IMR-90 (cell line): ENCODE data around the gene GBP3. TPM values are rescaled to one million over a fixed set of nuclear protein-coding genes. Genes with fewer than 3 reads are reported as not detected.

Experiments used
- ATAC-seq: fragments of 200-7000 bp; cut with Tn5 transposase; 2 replicates; pipeline ENCODE4 v1.9.1; 2020; ENCODE audit warnings: low read depth, mild to moderate bottlenecking, moderate library complexity
- BruUV-seq: library from RNA; stranded (reverse); fragments of 400-500 nt; replicated peaks from 2 replicates; lab custom pipeline; 2021; lab: Mats Ljungman, UMichigan
- CTCF ChIA-PET: fragments of 300-600 bp; formaldehyde crosslinking; extraction: SDS; loops from one replicate; lab custom pipeline; 2021; ENCODE audit warnings: antibody characterized with exemption; lab: Yijun Ruan, JAX
- POLR2A ChIA-PET: fragments of 300-600 bp; sonication (Branson Sonifier 250); formaldehyde crosslinking; loops from one replicate; lab custom pipeline; 2022; ENCODE audit warnings: antibody characterized with exemption; ENCODE audit not compliant: unreplicated experiment; lab: Charles Lee
- DNase-seq: peaks from one replicate; pipeline ENCODE4 v3.0.0; 2013
- H2AFZ ChIP-seq: replicated peaks from 2 replicates; pipeline ENCODE3; 2013; ENCODE audit warnings: low read length, mild to moderate bottlenecking; ENCODE audit not compliant: poor library complexity
- H2AK5ac ChIP-seq: 2 replicates; pipeline ENCODE4 v1.6.1; 2013; ENCODE audit warnings: low read depth, low read length, inconsistent platforms
- H2AK9ac ChIP-seq: replicated peaks from 2 replicates; pipeline ENCODE3; 2013; ENCODE audit warnings: mild to moderate bottlenecking, low read depth, low read length, moderate library complexity; ENCODE audit not compliant: poor library complexity
- H2BK120ac ChIP-seq: 2 replicates; pipeline ENCODE4 v1.6.1; 2013; ENCODE audit warnings: low read depth, low read length, inconsistent platforms
- H2BK15ac ChIP-seq: 3 replicates; pipeline ENCODE4 v1.6.1; 2013; ENCODE audit warnings: low read depth, low read length, inconsistent platforms
- H2BK20ac ChIP-seq: 2 replicates; pipeline ENCODE4 v1.6.1; 2013; ENCODE audit warnings: low read depth, mild to moderate bottlenecking, inconsistent platforms, low read length, moderate library complexity
- H2BK5ac ChIP-seq: 2 replicates; pipeline ENCODE4 v1.6.1; 2013; ENCODE audit warnings: mild to moderate bottlenecking, low read depth, low read length, inconsistent platforms; ENCODE audit not compliant: poor library complexity, severe bottlenecking
- H3K14ac ChIP-seq: replicated peaks from 2 replicates; pipeline ENCODE4 v1.6.1; 2013; ENCODE audit warnings: low read depth, low read length, inconsistent platforms
- H3K18ac ChIP-seq: 2 replicates; pipeline ENCODE4 v1.6.1; 2013; ENCODE audit warnings: low read depth, low read length, control low read depth
- H3K23ac ChIP-seq: 2 replicates; pipeline ENCODE4 v1.6.1; 2013; ENCODE audit warnings: low read depth, low read length, inconsistent platforms
- H3K27ac ChIP-seq: 2 replicates; pipeline ENCODE4 v1.5.1; 2013; ENCODE audit warnings: mild to moderate bottlenecking, control low read depth, low read length; ENCODE audit not compliant: insufficient read depth
- H3K27me3 ChIP-seq: 2 replicates; pipeline ENCODE4 v1.6.1; 2013; ENCODE audit warnings: low read length; ENCODE audit not compliant: control insufficient read depth, insufficient read depth
- H3K36me3 ChIP-seq: 2 replicates; pipeline ENCODE4 v1.6.1; 2013; ENCODE audit warnings: low read length, mixed read lengths; ENCODE audit not compliant: control insufficient read depth, insufficient read depth
- H3K4ac ChIP-seq: 2 replicates; pipeline ENCODE4 v1.6.1; 2013; ENCODE audit warnings: low read depth, low read length, inconsistent platforms
- H3K4me1 ChIP-seq: 2 replicates; pipeline ENCODE4 v1.6.1; 2013; ENCODE audit warnings: low read length, mixed read lengths; ENCODE audit not compliant: control insufficient read depth, insufficient read depth
- H3K4me2 ChIP-seq: 2 replicates; pipeline ENCODE4 v1.6.1; 2013; ENCODE audit warnings: low read depth, mild to moderate bottlenecking, control low read depth, low read length, moderate library complexity
- H3K4me3 ChIP-seq: 2 replicates; pipeline ENCODE4 v1.5.1; 2013; ENCODE audit warnings: low read depth, mild to moderate bottlenecking, control low read depth, low read length, moderate library complexity; ENCODE audit not compliant: insufficient read depth
- H3K56ac ChIP-seq: 2 replicates; pipeline ENCODE4 v1.6.1; 2013; ENCODE audit warnings: low read length, inconsistent platforms; ENCODE audit not compliant: insufficient read depth; ENCODE audit errors: extremely low read depth
- H3K79me1 ChIP-seq, 2 experiments: 2 replicates each; pipeline ENCODE4 v1.6.1; 2013; ENCODE audit warnings: low read length in 2 of 2, inconsistent platforms in 1 of 2, low read depth in 1 of 2
- H3K9ac ChIP-seq: 2 replicates; pipeline ENCODE4 v1.6.1; 2013; ENCODE audit warnings: low read depth, low read length, control low read depth
- H3K9me1 ChIP-seq: 2 replicates; pipeline ENCODE4 v1.6.1; 2013; ENCODE audit warnings: low read length, inconsistent platforms; ENCODE audit not compliant: insufficient read depth
- H3K9me3 ChIP-seq: 2 replicates; pipeline ENCODE4 v1.6.1; 2013; ENCODE audit warnings: low read length; ENCODE audit not compliant: control insufficient read depth, insufficient read depth
- H4K20me1 ChIP-seq: 2 replicates; pipeline ENCODE4 v1.6.1; 2013; ENCODE audit warnings: low read length, inconsistent platforms; ENCODE audit not compliant: insufficient read depth
- H4K5ac ChIP-seq: 2 replicates; pipeline ENCODE4 v1.6.1; 2013; ENCODE audit warnings: mild to moderate bottlenecking, low read depth, low read length, control low read depth
- H4K8ac ChIP-seq, 2 experiments: 2 replicates each; pipeline ENCODE4 v1.6.1; 2013; ENCODE audit warnings: low read depth in 2 of 2, low read length in 2 of 2, control low read depth in 1 of 2, inconsistent platforms in 1 of 2
- H4K91ac ChIP-seq: 2 replicates; pipeline ENCODE4 v1.6.1; 2013; ENCODE audit warnings: low read depth, low read length, inconsistent platforms; ENCODE audit not compliant: insufficient read depth
- BHLHE40 ChIP-seq: fragments of 150-350 bp; IDR thresholded peaks from 2 replicates; pipeline ENCODE4 v1.6.1; 2016; ENCODE audit warnings: mild to moderate bottlenecking, low read depth, low read length
- CEBPB ChIP-seq: IDR thresholded peaks from 2 replicates; pipeline ENCODE4 v1.6.1; 2012; ENCODE audit warnings: low read depth, low read length, improper control_type of control experiment
- CHD1 ChIP-seq: IDR thresholded peaks from 2 replicates; pipeline ENCODE4 v1.6.1; 2012; ENCODE audit warnings: low read depth, low read length, improper control_type of control experiment
- CTCF ChIP-seq: conservative IDR thresholded peaks from 2 replicates; pipeline ENCODE4 v1.5.1; 2012; ENCODE audit warnings: mild to moderate bottlenecking, low read depth, low read length, improper control_type of control experiment
- ELK1 ChIP-seq: fragments of 150-350 bp; IDR thresholded peaks from 2 replicates; pipeline ENCODE4 v1.6.1; 2016; ENCODE audit warnings: low read depth, mild to moderate bottlenecking, low read length, moderate library complexity, borderline replicate concordance
- MXI1 ChIP-seq: IDR thresholded peaks from 2 replicates; pipeline ENCODE4 v1.6.1; 2012; ENCODE audit warnings: low read depth, mild to moderate bottlenecking, low read length, moderate library complexity, borderline replicate concordance
- NFE2L2 ChIP-seq: fragments of 150-350 bp; IDR thresholded peaks from 2 replicates; pipeline ENCODE4 v1.6.1; 2016; ENCODE audit warnings: low read depth, mild to moderate bottlenecking, low read length
- POLR2A ChIP-seq: IDR thresholded peaks from 2 replicates; pipeline ENCODE4 v1.6.1; 2012; ENCODE audit warnings: mild to moderate bottlenecking, low read depth, low read length
- RAD21 ChIP-seq: IDR thresholded peaks from 2 replicates; pipeline ENCODE4 v1.6.1; 2012; ENCODE audit warnings: low read length, improper control_type of control experiment
- SMC3 ChIP-seq: fragments of 150-350 bp; IDR thresholded peaks from 2 replicates; pipeline ENCODE4 v1.6.1; 2016; ENCODE audit warnings: low read depth, mild to moderate bottlenecking, antibody characterized with exemption, low read length, moderate library complexity
- USF2 ChIP-seq: fragments of 150-350 bp; IDR thresholded peaks from 2 replicates; pipeline ENCODE4 v1.6.1; 2017; ENCODE audit warnings: mild to moderate bottlenecking, antibody characterized with exemption, low read length, low read depth
- WGBS, 2 experiments: methylation state at CpG; one replicate each; pipeline versions ENCODE4 v1.1.5 to v1.1.7; 2013; ENCODE audit warnings: missing lambda C conversion rate in 2 of 2; ENCODE audit not compliant: insufficient read length in 1 of 2; ENCODE audit errors: extremely low coverage in 2 of 2; 5-methylcytosine and 5-hydroxymethylcytosine counted together
- dilution Hi-C: fragments of 300-500 bp; cut with HindIII; formaldehyde crosslinking; loops from one replicate; pipeline ENCODE4 v1.14.3; 2018; ENCODE audit warnings: low sequenced_read_pairs; ENCODE audit not compliant: unreplicated experiment
- in situ Hi-C: fragments of 300-500 bp; cut with MboI; formaldehyde crosslinking; loops from 3 replicates; pipeline ENCODE4 v1.14.3; 2019; ENCODE audit warnings: low sequenced_read_pairs, inconsistent platforms, mixed read lengths
- intact Hi-C: fragments of 100-400 bp; cut with micrococcal nuclease; formaldehyde crosslinking; loops from 2 replicates; pipeline ENCODE4 v1.10.0; 2022
- polyA plus RNA-seq, 3 experiments: library from polyadenylated mRNA; depleted of rRNA; stranded (reverse); fragments of >200 nt; gene quantifications; 2 replicates each; pipeline ENCODE4 v1.2.3, GENCODE V29; 2012; ENCODE audit warnings: low replicate concordance in 1 of 3
- total RNA-seq: library from RNA; depleted of rRNA; stranded (reverse); fragments of >200 nt; gene quantifications from 2 replicates; pipeline ENCODE4 v1.2.3, GENCODE V29; 2012

The GBP3 gene
- total and polyA plus RNA-seq, 2 of the 4 experiments (the other 2 are of a cell fraction) = 21.9 to 50.0 TPM

- Histone ChIP-seq H3K36me3 (peaks cover 6% of the 10 kb centered on the region; the same call in 1 of the 2 replicates), H3K56ac (no peak overlapping the region), H3K4me3 (no peak overlapping the region), H3K27ac (no peak overlapping the region), H2BK15ac (no peak overlapping the region), H3K79me1 (peaks cover 6 to 10% of the 10 kb centered on the region in 2 experiments), H2AK9ac (no peak overlapping the region), H2BK20ac (no peak overlapping the region), H4K91ac (no peak overlapping the region), H3K4me2 (no peak overlapping the region), H3K18ac (no peak overlapping the region), H3K4ac (no peak overlapping the region), H2BK5ac (no peak overlapping the region), H3K4me1 (no peaks in the 10 kb centered on the region), H4K8ac (no peak overlapping the region), H3K9me1 (no peaks in the 10 kb centered on the region), H3K27me3 (no peaks in the 10 kb centered on the region), H3K9me3 (0 out of 2 replicates have a peak, but pooled peaks cover 1% of the 10 kb centered on the region), H3K9ac (no peak overlapping the region), H2AFZ (no peak overlapping the region), H4K20me1 (peaks cover 7% of the 10 kb centered on the region; the same call in 1 of the 2 replicates), H4K5ac (no peak overlapping the region), H2BK120ac (no peak overlapping the region), H3K14ac (no peak overlapping the region), H2AK5ac (no peak overlapping the region), H3K23ac (no peak overlapping the region)
- intact Hi-C loops = loop anchor here (2.0 kb wide), 1 partner anchor 385 kb away; no protein-coding TSS in a partner anchor
- POLR2A ChIA-PET = no interaction called here
- peak; percentile 77 for ATAC-seq
- in situ Hi-C loops = no loop called here
- peak; percentile 54 for DNase-seq
- BruUV-seq = no TSS peak
- WGBS, 2 experiments = no CpG with 5 or more reads among the region's 2 CpGs
- TF ChIP-seq CEBPB (no peak), ELK1 (no peak), NFE2L2 (no peak), POLR2A (no peak), SMC3 (peak; percentile 58), CTCF (peak; percentile 61), MXI1 (no peak), RAD21 (peak; percentile 63), CHD1 (no peak), USF2 (no peak), BHLHE40 (no peak)
- dilution Hi-C loops = no loop called here
- CTCF ChIA-PET = interaction anchor here (0.5 to 1.2 kb wide), 5 partner anchors 11 to 484 kb away, joined by 3 to 4 read pairs (median 3); no protein-coding TSS in a partner anchor
Measured at GRCh38 chr1:88973520-88974137, 49.0 kb downstream of the GBP3 start.
